ENCODE measurements around the gene GAS2L2. TPM values are rescaled to one million over a fixed set of nuclear protein-coding genes. Genes with fewer than 3 reads are reported as not detected.

Gene GAS2L2
- total and polyA plus RNA-seq, 2 of the 8 experiments (the other 6 are each of a cell fraction or from before 2014, with no cell fraction given): 0.09 to 0.13 TPM

DNA sequence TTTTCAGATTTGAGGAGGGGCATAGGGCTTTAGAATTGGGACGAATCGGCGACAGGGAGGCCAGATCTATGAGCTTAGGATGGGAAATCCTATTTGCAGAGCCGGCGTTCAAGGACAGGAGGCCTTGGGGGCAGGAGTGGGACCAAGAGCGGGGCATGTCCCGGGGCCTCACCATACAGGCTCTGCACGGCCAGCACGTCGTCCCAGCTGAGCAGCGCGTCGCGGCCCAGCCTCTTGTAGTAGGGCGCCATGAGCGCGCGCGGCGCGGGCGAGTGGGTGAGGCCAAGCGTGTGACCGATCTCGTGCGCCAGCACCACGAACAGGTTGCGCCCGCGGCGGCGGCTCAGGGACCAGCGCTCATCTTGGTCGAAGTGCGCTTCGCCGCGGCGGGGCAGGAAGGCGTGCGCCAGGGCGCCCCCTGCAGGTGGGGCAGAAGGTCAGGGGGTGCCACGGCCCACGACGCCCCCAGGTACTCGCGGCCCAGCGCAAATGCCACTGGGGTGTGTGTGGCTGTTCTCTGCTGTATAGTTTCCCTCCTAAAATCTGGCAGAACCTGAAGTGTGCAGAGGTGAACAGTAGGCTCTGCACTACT, 17.0 kb upstream of the GAS2L2 start:
- Histone ChIP-seq H3K79me2 (ENCODE audit: control insufficient read depth in 1 of 2, insufficient read depth in 2 of 2, low read length in 2 of 2) (no peaks in the 10 kb centered on the region), H2BK120ac (replicated peaks; ENCODE audit: low read depth, low read length) (no peak overlapping the region), H3K4ac (replicated peaks; ENCODE audit: insufficient read length, low read depth, low read length) (no peak overlapping the region), H2AFZ (ENCODE audit: low read length) (no peak overlapping the region), H2BK12ac (ENCODE audit: low read depth, low read length) (no peak overlapping the region), H3K79me1 (ENCODE audit: low read depth, low read length) (no peaks in the 10 kb centered on the region), H3K56ac (replicated peaks; ENCODE audit: insufficient read length, low read depth, low read length) (no peak overlapping the region), H3K36me3 (ENCODE audit: control insufficient read depth in 2 of 4, insufficient read depth in 4 of 4, low read length in 3 of 4) (no peaks in the 10 kb centered on the region), H2BK5ac (ENCODE audit: low read depth, low read length) (no peak overlapping the region), H2AK5ac (ENCODE audit: low read depth, low read length) (no peak overlapping the region), H3K9me3 (ENCODE audit: insufficient read depth in 2 of 2, low read depth in 1 of 2, low read length in 1 of 2) (no peaks in the 10 kb centered on the region; a peak in 1 of 4 replicates), H3K9ac (replicated peaks in 1 of 4; ENCODE audit: extremely low read depth in 1 of 4, low read depth in 3 of 4, low read length in 3 of 4) (no peak overlapping the region), H3K18ac (ENCODE audit: extremely low read depth, low read length) (no peak overlapping the region), H3K14ac (ENCODE audit: insufficient read length) (no peak overlapping the region), H4K8ac (ENCODE audit: extremely low read depth, insufficient read depth, low read length) (no peak overlapping the region; the same call in 1 of the 2 replicates), H2BK15ac (ENCODE audit: low read length) (no peak overlapping the region), H3K4me3 (ENCODE audit: extremely low read depth in 1 of 4, insufficient read depth in 2 of 4, low read depth in 3 of 4, low read length in 4 of 4) (no peak overlapping the region), H3K23ac (ENCODE audit: insufficient read length) (no peak overlapping the region), H3K27me3 (replicated peaks in 1 of 4; ENCODE audit: control insufficient read depth in 3 of 4, extremely low read depth in 1 of 4, insufficient read depth in 3 of 4, low read length in 3 of 4) (peaks cover 0 to 3% (median 1%) of the 10 kb centered on the region in 4 experiments; a peak in 3 of 7 replicates), H2BK20ac (ENCODE audit: low read length) (no peak overlapping the region), H4K20me1 (replicated peaks in 1 of 2; ENCODE audit: control insufficient read depth in 1 of 2, insufficient read depth in 2 of 2, low read length in 2 of 2) (no peaks in the 10 kb centered on the region), H3K23me2 (ENCODE audit: low read depth, low read length) (no peaks in the 10 kb centered on the region), H4K91ac (replicated peaks; ENCODE audit: insufficient read length, low read length) (no peak overlapping the region), H3K4me2 (ENCODE audit: insufficient read depth in 1 of 2, low read depth in 2 of 2, low read length in 2 of 2) (no peak overlapping the region), H3K27ac (ENCODE audit: low read depth, low read length) (no peak overlapping the region), H3K4me1 (replicated peaks in 1 of 4; ENCODE audit: control insufficient read depth in 3 of 4, insufficient read depth in 4 of 4, low read length in 3 of 4) (peaks cover 5 to 30% (median 12%) of the 10 kb centered on the region in 4 experiments), H4K5ac (ENCODE audit: insufficient read length, low read depth, low read length) (no peak overlapping the region)
- FAIRE-seq (no peak), DNase-seq (ENCODE audit: low read depth in 1 of 2, low spot score in 2 of 2) (no peak)
- POLR2A ChIA-PET (ENCODE audit: partially characterized antibody): interaction anchor here (0.7 to 1.5 kb wide), 2 partner anchors 32 to 38 kb away, joined by 3 to 5 read pairs; partner anchors contain the start of gene TAF15
- CTCF ChIA-PET (ENCODE audit: partially characterized antibody): interaction anchor here (0.7 to 13.0 kb wide), 9 partner anchors 11 to 86 kb away, joined by 3 to 247 read pairs (median 19); partner anchors contain the start of genes MMP28 and TAF15
- WGBS, 2 experiments (ENCODE audit: extremely low coverage in 1 of 2, insufficient coverage in 1 of 2, insufficient read length in 1 of 2, insufficient replicate concordance in 2 of 2, low coverage in 1 of 2, low lambda C conversion rate in 2 of 2, missing lambda C conversion rate in 1 of 2): 96% methylated on average over 46 of the region's 48 CpGs; no CpG with 5 or more reads in 1 of the 2 experiments
